ENCODE results near the gene BUB1B.

GRCh38 chr15:40160021-40160420 lies 848 bp upstream of the BUB1B start:
- TF ChIP-seq CTCF (IDR thresholded peaks at IDR 0.05; ENCODE audit: low read depth, low read length, missing input control) (no peak), YY1 (IDR thresholded peaks at IDR 0.05) (no peak), GABPA (IDR thresholded peaks at IDR 0.05 in 1 of 2, conservative IDR thresholded peaks at IDR 0.05 in 1 of 2) (no peak), RAD21 (IDR thresholded peaks at IDR 0.05) (no peak), MAX (IDR thresholded peaks at IDR 0.05) (no peak), TAF1 (conservative IDR thresholded peaks at IDR 0.05) (no peak), JUND (IDR thresholded peaks at IDR 0.05) (no peak), ATF3 (IDR thresholded peaks at IDR 0.05) (no peak), REST (IDR thresholded peaks at IDR 0.05) (no peak), ZBTB33 (IDR thresholded peaks at IDR 0.05) (no peak), NR2F2 (IDR thresholded peaks at IDR 0.05) (no peak), SP1 (IDR thresholded peaks at IDR 0.05) (no peak), HNF4G (IDR thresholded peaks at IDR 0.05) (no peak)
